ENCODE measurements around the gene TAF15.

Gene TAF15

GRCh38 chr17:35808962-35809854 lies at the start of gene TAF15:
TAF15 (plus strand) TSS chr17:35809484; CDS start chr17:35809570, 86 bp downstream.
- DNase-seq = peak; percentile 97 to 99 (median 97)

- no peak for DNase-seq
Observed at GRCh38 chr17:35760587-35760986, 48.7 kb upstream of the TAF15 start, which contains the start of gene C17orf50. C17orf50 (plus strand) TSS chr17:35760887; CDS start chr17:35760942, 55 bp downstream.

- DNase-seq = no peak
Observed at GRCh38 chr17:35761601-35762000, 47.7 kb upstream of the TAF15 start.

- no peak for DNase-seq
Observed at GRCh38 chr17:35763767-35764122, 45.5 kb upstream of the TAF15 start.

- peak; percentile 92 to 94 (median 93) for DNase-seq
Observed at GRCh38 chr17:35764123-35764991, 44.9 kb upstream of the TAF15 start.

- DNase-seq = no peak
Observed at GRCh38 chr17:35765086-35765710, 44.1 kb upstream of the TAF15 start.

GRCh38 chr17:35765756-35766488 lies 43.4 kb upstream of the TAF15 start:
- no peak for DNase-seq

- DNase-seq = no peak
Observed at GRCh38 chr17:35766489-35766877, 42.8 kb upstream of the TAF15 start.

- peak in 1 of 3 experiments; percentile 26 for DNase-seq
Observed at GRCh38 chr17:35766903-35767510, 42.3 kb upstream of the TAF15 start.

- no peak for DNase-seq
Observed at GRCh38 chr17:35768797-35769196, 40.5 kb upstream of the TAF15 start.

GRCh38 chr17:35769895-35770486 lies 39.3 kb upstream of the TAF15 start:
- no peak for DNase-seq

- DNase-seq = no peak
Observed at GRCh38 chr17:35773129-35773528, 36.2 kb upstream of the TAF15 start.

GRCh38 chr17:35773679-35774425 lies 35.4 kb upstream of the TAF15 start:
- no peak for DNase-seq

- DNase-seq = no peak
Observed at GRCh38 chr17:35774499-35774898, 34.8 kb upstream of the TAF15 start.

GRCh38 chr17:35775039-35775438 lies 34.2 kb upstream of the TAF15 start:
- no peak for DNase-seq

- DNase-seq = no peak
Observed at GRCh38 chr17:35775583-35775982, 33.7 kb upstream of the TAF15 start.

- no peak for DNase-seq
Observed at GRCh38 chr17:35778641-35779196, 30.6 kb upstream of the TAF15 start.

GRCh38 chr17:35780950-35781349 lies 28.3 kb upstream of the TAF15 start:
- DNase-seq = no peak

GRCh38 chr17:35784895-35785294 lies 24.4 kb upstream of the TAF15 start:
- no peak for DNase-seq

GRCh38 chr17:35786941-35787432 lies 22.3 kb upstream of the TAF15 start:
- no peak for DNase-seq
